Adrenal gland (tissue), 5 donors: ENCODE measurements around the gene SORL1.

Source experiments
- CTCF ChIP-seq, 6 experiments: fragments of 450-650 bp in 4 of 6; fragments of 200-600 bp in 2 of 6; sonication (generic) in 1 of 6; IDR thresholded peaks; 1 replicate in 5 of 6; 2 replicates in 1 of 6; pipeline versions ENCODE4 v1.5.1 to v1.8.0; 2016 to 2021; ENCODE audit warnings: antibody characterized with exemption in 6 of 6, mild to moderate bottlenecking in 2 of 6, moderate library complexity in 1 of 6
- POLR2A ChIP-seq, 2 donors: fragments of 450-650 bp; IDR thresholded peaks; one replicate each; pipeline ENCODE4 v1.6.1; 2017; ENCODE audit warnings: antibody characterized with exemption in 2 of 2, mild to moderate bottlenecking in 2 of 2, moderate library complexity in 1 of 2
- donor health status: DM: no; HTN: no; CAD: no.

DNA sequence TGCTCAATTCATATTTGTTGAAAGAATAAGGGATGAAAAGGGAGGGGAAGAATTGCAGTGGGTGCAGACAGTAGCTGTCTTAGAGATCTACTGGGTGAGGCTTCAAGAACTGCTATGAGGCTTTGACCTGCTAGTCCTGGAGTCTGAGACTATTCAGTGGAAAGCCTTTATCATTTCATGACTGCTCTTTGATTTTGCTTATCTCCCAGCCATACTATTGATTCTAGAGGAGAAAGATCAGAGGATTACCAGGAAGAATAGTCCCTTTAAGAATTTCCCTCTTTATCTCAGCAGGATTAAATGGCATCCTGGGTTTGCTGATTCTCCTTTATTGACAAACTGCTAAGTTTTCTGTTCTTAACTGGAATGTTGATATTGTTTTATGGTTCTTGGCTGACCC lies 108.1 kb downstream of the SORL1 start:
- TF ChIP-seq CTCF (IDR thresholded peaks at IDR 0.05) = no peak
- no peak for TF ChIP-seq POLR2A (IDR thresholded peaks at IDR 0.05)
